HG03095 (cell line): ENCODE results near the gene WNT5B.

Source experiments
- ATAC-seq: cut with Tn5 transposase; IDR thresholded peaks from one replicate; pipeline ENCODE4 v1.9.1; 2021; ENCODE audit warnings: moderate library complexity; ENCODE audit not compliant: unreplicated experiment

The WNT5B gene

DNA sequence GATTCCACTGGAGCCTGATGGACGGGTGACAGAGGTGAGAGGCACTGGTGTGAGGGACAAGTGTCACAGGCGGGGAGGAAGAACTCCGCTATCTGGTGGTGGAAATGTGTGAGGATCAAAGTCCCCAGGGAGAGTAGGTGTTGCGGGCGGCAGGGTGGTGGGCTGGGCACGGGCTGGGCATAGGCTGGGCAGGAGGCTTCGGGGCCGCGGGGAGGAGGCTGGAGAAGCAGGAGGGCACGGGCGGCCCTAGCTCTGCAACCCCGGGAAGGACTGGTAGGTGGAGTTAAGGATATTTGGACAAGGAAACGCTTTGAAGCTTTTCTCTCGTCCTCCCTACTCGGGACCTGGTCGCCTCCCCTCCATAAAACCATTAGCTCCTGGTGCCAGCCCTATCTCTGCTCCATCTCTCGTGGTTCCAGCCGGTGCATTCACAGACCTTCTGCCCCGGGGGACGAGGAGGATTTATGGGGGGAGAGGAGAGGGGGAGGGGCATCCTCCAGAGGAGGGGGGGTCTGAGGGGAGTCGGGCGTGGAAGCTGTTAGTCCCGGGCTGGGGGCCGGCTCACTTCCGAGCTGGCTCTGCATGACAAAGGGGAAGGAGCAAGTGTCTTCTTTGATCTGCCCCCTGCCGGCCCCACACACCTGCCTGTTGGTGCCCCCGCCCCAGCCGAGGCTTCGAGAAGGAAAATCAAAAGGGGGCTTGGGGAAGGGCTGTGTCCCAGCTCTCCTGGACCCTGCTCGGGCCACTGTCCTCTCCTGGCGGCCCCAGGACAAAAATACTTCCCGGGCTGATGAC lies 504 bp downstream of the WNT5B start:
- no peak for ATAC-seq

DNA sequence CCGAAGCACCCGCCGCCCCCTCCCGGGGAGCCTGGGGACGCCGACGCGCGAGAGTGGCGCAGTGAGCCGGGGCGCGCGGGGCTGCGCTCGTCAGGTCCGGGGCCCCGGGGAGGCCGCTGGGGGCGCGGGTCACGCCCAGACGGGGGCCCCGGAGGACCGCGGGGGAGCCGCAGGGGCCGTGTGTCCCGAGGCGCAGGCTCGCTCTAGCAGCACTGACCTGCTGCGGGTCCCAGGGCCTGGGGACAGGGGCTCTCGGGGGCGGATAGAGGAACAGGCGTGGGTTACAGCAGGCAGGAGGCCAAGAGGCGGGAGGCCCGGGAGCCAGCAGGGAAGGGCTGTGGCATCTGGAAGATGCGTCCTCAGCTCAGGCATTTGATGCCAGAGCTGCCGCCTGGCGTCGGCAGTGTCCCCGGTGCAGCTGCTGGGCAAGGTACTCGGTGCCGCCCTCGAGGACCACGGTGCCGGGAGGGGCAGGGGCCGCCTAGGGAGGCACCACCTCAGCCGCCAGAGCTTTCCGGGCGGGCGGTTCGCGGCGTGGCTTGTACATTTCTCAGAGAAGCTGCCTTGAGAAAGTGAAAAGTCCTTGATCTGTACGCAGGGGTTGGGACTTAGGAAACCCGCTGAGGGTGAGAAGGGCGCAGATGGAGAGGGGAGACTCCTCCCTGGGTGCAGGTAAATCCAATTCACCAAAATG lies 1.2 kb downstream of the WNT5B start:
- ATAC-seq: no peak

DNA sequence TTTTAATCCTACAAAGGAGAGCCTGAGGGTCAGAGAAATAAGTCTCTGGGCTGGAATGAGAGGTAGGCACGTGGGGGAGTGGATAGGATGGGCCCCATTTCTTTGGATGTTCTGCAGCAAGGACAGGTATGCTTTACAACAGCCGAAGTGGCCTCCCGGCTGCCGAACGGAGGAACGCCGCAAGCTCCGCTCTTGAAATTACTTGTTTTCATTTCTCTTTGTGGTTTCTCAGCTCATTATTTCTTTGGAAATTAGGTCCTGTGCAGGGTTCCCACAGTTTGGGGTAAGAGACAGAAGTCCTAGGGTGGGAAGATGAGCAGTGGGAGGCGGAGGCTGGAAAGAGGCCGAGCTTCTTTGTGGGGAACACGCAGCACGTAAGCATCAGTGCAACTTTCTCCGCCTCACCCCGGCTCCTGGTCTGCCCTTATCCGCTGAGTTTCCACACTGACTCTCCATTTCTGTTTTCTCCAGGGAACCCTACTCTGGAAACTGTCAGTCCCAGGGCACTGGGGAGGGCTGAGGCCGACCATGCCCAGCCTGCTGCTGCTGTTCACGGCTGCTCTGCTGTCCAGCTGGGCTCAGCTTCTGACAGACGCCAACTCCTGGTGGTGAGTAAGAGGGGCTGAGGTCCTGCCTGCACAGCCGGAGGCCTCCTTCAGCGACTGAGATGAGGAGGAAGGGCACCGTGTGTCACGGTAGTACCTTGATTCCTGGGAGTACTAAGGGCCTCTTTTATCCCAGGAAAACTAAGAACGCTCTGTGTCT lies 2.0 kb downstream of the WNT5B start:
- no peak for ATAC-seq

DNA sequence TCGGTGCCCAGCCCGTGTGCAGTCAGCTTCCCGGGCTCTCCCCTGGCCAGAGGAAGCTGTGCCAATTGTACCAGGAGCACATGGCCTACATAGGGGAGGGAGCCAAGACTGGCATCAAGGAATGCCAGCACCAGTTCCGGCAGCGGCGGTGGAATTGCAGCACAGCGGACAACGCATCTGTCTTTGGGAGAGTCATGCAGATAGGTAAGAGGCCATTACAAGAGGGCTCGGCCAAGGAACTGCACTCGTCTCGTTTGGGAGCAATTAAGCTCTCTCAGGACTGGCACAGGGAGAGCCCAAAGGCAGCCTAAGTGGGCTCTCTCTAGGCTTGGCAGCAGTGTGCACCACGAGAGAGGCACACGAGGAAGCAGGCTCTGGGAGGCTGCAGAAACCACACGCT lies 3.7 kb downstream of the WNT5B start:
- ATAC-seq: no peak

DNA sequence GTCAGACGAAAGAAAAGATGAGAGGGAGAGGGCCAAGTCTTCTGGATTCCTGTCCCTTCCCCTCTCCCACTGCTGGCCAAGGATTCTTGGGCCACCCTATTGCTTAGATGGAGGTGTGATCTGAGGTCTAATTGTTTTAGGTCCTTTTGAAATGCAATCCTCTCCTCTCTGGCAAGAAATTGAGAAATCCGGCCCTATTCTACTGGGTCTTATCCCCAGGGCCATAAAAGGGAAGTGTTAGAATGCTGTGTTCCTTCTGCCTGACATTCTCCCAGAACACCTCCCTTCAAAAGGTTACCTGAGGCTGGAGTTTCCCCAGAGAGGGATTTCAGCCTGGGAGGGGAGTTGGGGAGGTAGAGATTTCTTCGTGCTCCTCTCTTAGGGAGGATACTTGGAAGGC lies 4.4 kb downstream of the WNT5B start:
- ATAC-seq: no peak

DNA sequence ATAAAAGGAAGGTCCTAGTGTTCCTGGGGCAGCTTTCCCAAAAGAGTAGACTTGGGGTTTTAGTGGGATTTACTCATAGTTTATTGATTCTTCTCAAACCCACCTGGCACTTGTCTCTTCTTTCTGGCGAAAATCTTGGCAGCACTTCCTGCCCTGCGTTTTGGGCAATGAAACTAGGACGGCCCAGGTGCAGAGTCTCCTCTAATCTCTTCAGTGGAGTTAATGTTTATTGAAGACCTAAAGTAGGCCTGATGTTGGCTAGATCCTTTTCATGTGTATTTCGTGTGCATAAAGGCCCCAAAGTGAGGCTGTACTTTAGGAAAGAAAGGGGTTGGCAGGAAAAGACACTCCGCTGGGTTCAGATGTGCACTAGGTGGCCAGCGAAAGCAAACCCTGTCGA lies 5.1 kb downstream of the WNT5B start:
- ATAC-seq: no peak

DNA sequence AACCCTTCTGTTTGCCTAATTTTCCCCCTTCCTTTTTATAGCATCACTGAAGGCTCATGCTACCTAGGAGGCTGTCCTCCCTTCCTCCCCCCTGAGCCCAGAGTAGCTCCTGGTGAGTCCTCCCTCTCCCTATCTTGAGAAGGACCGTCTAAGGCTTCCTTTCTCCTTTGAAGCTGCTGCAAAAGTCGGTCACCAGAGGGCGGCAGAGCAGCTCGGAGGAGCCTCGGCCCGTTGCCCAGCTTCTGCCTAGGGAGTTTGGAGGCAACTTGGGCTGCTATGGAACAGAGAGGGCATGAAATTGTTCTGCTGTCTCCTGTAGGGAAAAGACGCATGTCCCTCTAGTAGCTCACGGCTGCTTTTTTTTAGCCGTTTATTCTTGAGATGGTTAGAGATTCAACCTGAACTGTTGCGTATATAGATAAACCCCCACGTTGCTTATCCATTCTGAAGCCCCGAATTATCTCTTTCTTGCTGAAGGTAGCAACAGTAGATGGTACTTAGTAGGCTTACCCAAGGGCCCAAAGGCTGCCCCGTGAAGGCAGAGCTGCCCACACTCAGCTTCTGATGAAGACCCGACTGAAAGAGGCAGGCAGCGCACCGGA lies 5.7 kb downstream of the WNT5B start:
- ATAC-seq: no peak

DNA sequence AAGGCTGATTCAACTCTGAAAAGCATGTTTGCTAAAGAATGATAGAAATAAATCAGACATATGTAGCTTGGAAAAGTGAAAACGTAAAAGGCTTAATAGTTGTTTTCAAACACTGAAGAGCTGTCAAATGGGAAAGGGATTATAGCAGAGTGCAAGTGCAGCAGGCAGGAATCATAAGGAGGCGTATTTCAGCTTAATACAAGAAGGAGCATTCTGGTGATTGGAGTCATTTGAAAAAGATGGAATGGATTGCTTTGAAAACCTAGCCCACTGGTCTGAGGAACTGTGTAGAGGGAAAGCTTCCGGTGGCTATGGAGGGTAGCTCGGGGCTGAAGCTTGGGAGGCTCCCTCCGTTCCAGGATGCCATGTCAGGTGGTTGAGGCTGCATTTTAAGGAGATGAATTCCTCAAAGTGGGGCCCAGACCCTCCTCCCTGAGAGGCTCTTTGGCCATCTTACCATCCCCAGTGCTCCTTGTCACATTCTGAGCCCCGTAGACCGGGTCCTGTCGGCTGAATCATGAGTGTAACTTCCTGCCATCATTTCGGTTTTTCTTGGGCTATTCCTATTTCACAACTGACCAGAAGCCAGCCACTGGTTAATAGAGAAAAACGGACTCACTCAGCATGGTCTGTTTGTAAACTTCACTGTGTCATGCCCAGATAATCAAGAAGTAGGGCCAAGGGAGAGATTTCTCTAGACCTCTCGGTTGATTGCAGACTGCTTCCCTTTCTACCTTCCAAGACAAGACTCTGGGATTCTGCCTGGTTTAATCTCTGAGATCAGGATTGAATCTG lies 6.5 kb downstream of the WNT5B start:
- ATAC-seq: no peak

DNA sequence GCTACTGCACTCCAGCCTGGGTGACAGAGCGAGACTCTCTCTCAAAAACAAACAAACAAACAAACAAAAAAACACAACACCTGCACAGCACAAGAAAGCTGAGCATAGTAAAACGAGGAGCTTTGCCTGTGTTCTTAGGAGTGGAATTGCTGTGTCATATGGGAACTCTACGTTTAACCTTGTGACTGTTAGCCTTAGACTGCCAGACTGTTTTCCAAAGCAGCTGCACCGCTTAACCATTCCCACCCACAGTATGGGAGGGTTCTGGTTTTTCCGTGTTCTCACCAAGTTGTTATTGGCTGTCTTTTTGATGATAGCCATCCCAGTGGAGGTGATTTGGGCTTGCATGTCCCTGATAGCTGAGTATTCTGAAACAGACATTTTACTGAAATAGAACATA lies 9.2 kb downstream of the WNT5B start:
- no peak for ATAC-seq

DNA sequence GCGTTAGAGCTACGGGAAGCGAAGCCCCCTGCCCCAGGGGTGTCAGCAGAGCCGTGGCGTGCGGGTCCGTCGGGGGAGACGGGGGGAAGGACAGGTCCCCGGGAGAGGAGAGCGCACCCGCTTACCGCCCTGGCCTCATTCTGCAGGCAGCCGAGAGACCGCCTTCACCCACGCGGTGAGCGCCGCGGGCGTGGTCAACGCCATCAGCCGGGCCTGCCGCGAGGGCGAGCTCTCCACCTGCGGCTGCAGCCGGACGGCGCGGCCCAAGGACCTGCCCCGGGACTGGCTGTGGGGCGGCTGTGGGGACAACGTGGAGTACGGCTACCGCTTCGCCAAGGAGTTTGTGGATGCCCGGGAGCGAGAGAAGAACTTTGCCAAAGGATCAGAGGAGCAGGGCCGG lies 10.5 kb downstream of the WNT5B start:
- ATAC-seq: no peak

DNA sequence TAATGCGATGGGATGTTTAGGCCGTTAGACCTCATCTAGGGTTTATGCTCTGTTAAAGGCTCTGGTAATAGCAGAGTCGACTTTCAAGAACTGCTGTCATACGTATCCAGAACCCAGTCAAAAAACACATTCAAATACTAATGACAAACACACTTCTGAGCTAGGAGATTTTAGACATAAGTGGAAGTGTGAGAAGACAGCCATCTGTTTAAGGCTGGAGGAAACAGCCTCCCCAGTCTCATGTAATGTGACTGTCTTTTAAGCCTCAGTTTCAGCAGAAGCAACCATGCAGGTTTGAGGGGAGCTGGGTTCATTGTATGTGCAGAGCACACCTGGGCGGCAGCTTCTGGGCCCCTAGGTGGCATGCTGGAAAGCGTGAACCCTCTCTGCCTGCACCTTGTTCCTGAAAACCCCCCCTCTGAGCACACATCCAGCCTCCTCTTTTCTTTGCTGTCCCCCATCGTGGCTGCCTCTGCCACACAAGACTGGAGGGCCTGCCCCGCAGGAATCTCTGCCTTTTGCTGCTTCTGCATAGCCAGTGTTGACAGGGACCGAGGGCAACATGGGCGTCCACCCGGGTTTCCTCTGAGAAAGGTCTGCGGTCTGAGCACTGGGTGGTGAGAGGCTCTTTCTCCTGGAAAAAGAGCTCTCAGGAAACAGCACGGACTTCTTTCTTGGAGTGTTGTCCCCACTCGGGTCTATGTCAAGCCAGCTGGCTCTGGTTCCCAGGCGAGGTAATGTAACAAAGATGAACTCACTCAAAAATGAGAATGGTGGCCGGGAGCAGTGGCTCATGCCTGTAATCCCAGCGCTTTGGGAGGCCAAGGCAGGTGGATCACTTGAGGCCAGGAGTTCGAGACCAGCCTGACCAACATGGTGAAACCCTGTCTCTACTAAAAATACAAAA lies 11.6 kb downstream of the WNT5B start:
- ATAC-seq: no peak

DNA sequence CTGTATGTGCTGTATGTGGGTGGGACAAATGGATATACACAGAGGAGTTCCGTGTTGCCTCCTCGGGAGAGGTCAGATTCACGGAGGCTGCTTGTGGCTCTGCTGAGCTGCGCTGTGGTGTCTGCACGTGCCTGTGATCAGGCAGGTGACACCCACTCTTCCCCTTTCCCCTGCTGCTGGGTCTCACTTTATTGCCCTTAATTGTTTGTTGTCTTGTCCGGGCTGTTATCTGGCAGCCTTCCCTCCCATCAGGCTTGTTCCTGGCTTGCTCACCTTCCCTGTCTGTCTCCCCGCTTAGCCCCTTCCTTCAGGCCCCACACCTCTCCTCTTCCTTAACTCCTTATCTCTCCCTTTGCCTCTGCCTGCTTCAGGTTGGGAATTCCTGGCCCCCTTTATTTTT lies 13.5 kb downstream of the WNT5B start:
- no peak for ATAC-seq

DNA sequence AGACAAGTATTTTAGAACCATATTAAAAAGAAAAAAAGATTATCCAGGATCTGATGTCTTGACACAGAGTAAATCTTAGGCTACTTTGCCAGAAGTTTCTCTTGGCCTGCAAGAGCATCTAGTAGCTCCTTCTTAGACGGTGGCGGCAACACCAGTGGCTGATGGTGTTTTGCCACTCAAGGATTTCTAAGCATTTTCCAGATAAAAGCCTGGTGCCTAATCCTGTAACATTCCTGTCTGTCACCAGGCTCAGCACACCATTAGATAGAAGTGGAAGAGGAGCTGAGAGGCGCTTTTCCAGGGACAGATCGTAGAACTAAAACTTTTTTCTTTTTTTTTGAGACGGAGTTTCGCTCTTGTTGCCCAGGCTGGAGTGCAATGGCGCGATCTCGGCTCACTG lies 14.0 kb downstream of the WNT5B start:
- ATAC-seq: no peak

DNA sequence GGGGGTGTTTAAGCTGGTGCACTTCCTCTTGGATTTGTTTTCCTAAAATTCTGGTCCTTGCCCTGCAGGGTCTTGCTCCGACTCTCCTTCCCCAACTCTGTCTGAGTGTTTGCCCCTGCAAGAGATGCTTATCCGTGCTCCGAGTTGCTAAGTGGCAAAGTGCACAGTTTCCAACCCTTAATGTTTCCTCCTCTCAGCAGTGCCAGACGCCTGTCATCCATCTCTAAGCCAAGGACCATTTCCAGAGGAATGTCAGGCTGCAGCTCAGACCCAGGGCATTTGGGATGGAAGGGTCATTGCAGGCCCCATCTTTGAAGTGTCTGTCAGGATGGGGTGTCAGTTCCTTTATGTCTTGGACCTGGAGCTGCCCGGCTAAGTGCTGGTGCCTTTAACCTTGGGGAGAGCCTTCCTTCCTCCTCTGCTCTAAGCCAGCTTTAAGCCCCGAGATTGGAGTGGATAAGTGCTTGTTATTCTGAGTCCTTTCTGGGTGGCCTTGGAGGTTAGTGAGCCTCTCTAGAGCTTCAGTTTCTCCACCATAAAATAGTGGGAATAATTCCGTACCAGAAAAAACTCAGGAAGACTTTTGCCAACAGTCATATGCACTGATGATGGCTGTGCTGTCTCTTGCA lies 15.0 kb downstream of the WNT5B start:
- ATAC-seq: no peak

DNA sequence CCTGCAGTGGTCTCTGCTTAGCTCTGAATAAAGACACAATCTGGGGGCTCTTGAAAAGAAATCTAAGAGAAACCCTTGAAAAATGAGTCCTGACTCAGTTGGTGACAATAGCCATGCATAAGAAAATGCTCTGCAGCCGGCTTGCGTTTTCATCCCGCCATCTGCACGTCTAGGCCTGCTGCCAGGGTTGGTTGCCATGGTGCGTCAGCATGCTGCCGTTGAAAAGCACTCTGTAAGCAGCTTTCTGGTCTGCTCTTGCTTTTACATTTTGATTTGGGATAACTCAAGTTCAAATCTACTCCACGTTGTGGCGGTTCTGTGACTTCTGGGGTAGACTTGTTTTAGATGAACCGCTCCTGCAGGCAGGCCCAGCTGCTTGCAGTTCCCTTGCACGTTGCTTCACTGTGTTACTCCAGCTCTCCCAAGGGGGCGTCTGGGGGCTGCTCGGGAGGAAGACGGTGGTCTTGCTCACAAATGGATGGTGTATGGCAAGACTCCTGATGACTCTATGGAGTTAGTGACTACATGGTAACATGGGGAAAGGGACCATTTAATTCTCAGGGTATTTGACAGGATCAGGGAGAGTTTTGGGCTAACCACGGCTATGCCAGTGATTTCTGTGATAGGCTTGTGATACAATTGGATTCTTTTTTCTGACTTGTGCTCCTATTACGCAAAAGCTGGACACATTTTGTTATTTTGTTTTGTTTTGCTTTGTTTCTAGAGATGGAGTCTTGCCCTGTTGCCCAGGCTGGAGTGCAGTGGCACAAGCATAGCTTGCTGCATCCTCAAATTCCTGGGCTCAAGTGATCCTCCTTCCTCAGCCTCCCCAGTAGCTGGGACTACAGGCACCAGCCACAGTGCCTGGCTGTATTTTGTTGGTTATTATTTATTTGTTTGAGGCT lies 15.8 kb downstream of the WNT5B start:
- no peak for ATAC-seq

DNA sequence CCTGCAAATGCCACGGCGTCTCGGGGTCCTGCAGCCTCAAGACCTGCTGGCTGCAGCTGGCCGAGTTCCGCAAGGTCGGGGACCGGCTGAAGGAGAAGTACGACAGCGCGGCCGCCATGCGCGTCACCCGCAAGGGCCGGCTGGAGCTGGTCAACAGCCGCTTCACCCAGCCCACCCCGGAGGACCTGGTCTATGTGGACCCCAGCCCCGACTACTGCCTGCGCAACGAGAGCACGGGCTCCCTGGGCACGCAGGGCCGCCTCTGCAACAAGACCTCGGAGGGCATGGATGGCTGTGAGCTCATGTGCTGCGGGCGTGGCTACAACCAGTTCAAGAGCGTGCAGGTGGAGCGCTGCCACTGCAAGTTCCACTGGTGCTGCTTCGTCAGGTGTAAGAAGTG lies 16.8 kb downstream of the WNT5B start:
- no peak for ATAC-seq

DNA sequence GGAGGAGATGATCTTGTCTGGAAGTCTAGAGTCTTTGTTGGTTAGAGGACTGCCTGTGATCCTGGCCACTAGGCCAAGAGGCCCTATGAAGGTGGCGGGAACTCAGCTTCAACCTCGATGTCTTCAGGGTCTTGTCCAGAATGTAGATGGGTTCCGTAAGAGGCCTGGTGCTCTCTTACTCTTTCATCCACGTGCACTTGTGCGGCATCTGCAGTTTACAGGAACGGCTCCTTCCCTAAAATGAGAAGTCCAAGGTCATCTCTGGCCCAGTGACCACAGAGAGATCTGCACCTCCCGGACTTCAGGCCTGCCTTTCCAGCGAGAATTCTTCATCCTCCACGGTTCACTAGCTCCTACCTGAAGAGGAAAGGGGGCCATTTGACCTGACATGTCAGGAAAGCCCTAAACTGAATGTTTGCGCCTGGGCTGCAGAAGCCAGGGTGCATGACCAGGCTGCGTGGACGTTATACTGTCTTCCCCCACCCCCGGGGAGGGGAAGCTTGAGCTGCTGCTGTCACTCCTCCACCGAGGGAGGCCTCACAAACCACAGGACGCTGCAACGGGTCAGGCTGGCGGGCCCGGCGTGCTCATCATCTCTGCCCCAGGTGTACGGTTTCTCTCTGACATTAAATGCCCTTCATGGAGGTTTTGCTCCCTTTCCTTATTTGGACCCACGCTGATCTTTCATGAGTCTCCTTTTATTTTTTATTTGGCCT lies 17.7 kb downstream of the WNT5B start:
- ATAC-seq: peak; percentile 55

DNA sequence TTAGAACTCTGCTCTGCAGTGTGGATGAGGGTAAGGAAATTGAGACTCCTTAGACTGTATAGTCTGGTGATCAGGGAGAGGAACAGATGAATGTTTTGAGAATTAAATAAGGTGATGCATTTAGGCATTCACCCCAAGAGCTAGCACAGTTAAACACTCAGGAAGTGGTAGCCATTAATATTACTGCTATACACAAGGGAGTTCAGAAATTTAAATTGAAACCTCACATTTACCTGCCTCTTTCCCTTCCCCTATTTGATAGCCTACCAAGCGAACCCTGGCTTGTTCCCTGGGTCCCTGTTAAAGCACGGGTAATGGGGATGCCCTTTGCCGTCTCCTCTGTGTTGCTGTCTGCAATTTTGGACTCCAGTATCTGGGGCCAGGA lies 18.2 kb downstream of the WNT5B start:
- ATAC-seq: no peak
